IMR-90 (cell line): ENCODE results near the gene STK35. TPM values are rescaled to one million over a fixed set of nuclear protein-coding genes. Genes with fewer than 3 reads are reported as not detected.

ENCODE experiments used
- ATAC-seq: fragments of 200-7000 bp; cut with Tn5 transposase; 2 replicates; pipeline ENCODE4 v1.9.1; 2020; ENCODE audit warnings: low read depth, mild to moderate bottlenecking, moderate library complexity
- BruUV-seq: library from RNA; stranded (reverse); fragments of 400-500 nt; replicated peaks from 2 replicates; lab custom pipeline; 2021; lab: Mats Ljungman, UMichigan
- CTCF ChIA-PET: fragments of 300-600 bp; formaldehyde crosslinking; extraction: SDS; loops from one replicate; lab custom pipeline; 2021; ENCODE audit warnings: antibody characterized with exemption; lab: Yijun Ruan, JAX
- POLR2A ChIA-PET: fragments of 300-600 bp; sonication (Branson Sonifier 250); formaldehyde crosslinking; loops from one replicate; lab custom pipeline; 2022; ENCODE audit warnings: antibody characterized with exemption; ENCODE audit not compliant: unreplicated experiment; lab: Charles Lee
- DNase-seq: peaks from one replicate; pipeline ENCODE4 v3.0.0; 2013
- H2AFZ ChIP-seq: replicated peaks from 2 replicates; pipeline ENCODE3; 2013; ENCODE audit warnings: low read length, mild to moderate bottlenecking; ENCODE audit not compliant: poor library complexity
- H2AK5ac ChIP-seq: 2 replicates; pipeline ENCODE4 v1.6.1; 2013; ENCODE audit warnings: low read depth, low read length, inconsistent platforms
- H2AK9ac ChIP-seq: replicated peaks from 2 replicates; pipeline ENCODE3; 2013; ENCODE audit warnings: mild to moderate bottlenecking, low read depth, low read length, moderate library complexity; ENCODE audit not compliant: poor library complexity
- H2BK120ac ChIP-seq: 2 replicates; pipeline ENCODE4 v1.6.1; 2013; ENCODE audit warnings: low read depth, low read length, inconsistent platforms
- H2BK15ac ChIP-seq: 3 replicates; pipeline ENCODE4 v1.6.1; 2013; ENCODE audit warnings: low read depth, low read length, inconsistent platforms
- H2BK20ac ChIP-seq: 2 replicates; pipeline ENCODE4 v1.6.1; 2013; ENCODE audit warnings: low read depth, mild to moderate bottlenecking, inconsistent platforms, low read length, moderate library complexity
- H2BK5ac ChIP-seq: 2 replicates; pipeline ENCODE4 v1.6.1; 2013; ENCODE audit warnings: mild to moderate bottlenecking, low read depth, low read length, inconsistent platforms; ENCODE audit not compliant: poor library complexity, severe bottlenecking
- H3K14ac ChIP-seq: replicated peaks from 2 replicates; pipeline ENCODE4 v1.6.1; 2013; ENCODE audit warnings: low read depth, low read length, inconsistent platforms
- H3K18ac ChIP-seq: 2 replicates; pipeline ENCODE4 v1.6.1; 2013; ENCODE audit warnings: low read depth, low read length, control low read depth
- H3K23ac ChIP-seq: 2 replicates; pipeline ENCODE4 v1.6.1; 2013; ENCODE audit warnings: low read depth, low read length, inconsistent platforms
- H3K27ac ChIP-seq: 2 replicates; pipeline ENCODE4 v1.5.1; 2013; ENCODE audit warnings: mild to moderate bottlenecking, control low read depth, low read length; ENCODE audit not compliant: insufficient read depth
- H3K27me3 ChIP-seq: 2 replicates; pipeline ENCODE4 v1.6.1; 2013; ENCODE audit warnings: low read length; ENCODE audit not compliant: control insufficient read depth, insufficient read depth
- H3K36me3 ChIP-seq: 2 replicates; pipeline ENCODE4 v1.6.1; 2013; ENCODE audit warnings: low read length, mixed read lengths; ENCODE audit not compliant: control insufficient read depth, insufficient read depth
- H3K4ac ChIP-seq: 2 replicates; pipeline ENCODE4 v1.6.1; 2013; ENCODE audit warnings: low read depth, low read length, inconsistent platforms
- H3K4me1 ChIP-seq: 2 replicates; pipeline ENCODE4 v1.6.1; 2013; ENCODE audit warnings: low read length, mixed read lengths; ENCODE audit not compliant: control insufficient read depth, insufficient read depth
- H3K4me2 ChIP-seq: 2 replicates; pipeline ENCODE4 v1.6.1; 2013; ENCODE audit warnings: low read depth, mild to moderate bottlenecking, control low read depth, low read length, moderate library complexity
- H3K4me3 ChIP-seq: 2 replicates; pipeline ENCODE4 v1.5.1; 2013; ENCODE audit warnings: low read depth, mild to moderate bottlenecking, control low read depth, low read length, moderate library complexity; ENCODE audit not compliant: insufficient read depth
- H3K56ac ChIP-seq: 2 replicates; pipeline ENCODE4 v1.6.1; 2013; ENCODE audit warnings: low read length, inconsistent platforms; ENCODE audit not compliant: insufficient read depth; ENCODE audit errors: extremely low read depth
- H3K79me1 ChIP-seq, 2 experiments: 2 replicates each; pipeline ENCODE4 v1.6.1; 2013; ENCODE audit warnings: low read length in 2 of 2, inconsistent platforms in 1 of 2, low read depth in 1 of 2
- H3K9ac ChIP-seq: 2 replicates; pipeline ENCODE4 v1.6.1; 2013; ENCODE audit warnings: low read depth, low read length, control low read depth
- H3K9me1 ChIP-seq: 2 replicates; pipeline ENCODE4 v1.6.1; 2013; ENCODE audit warnings: low read length, inconsistent platforms; ENCODE audit not compliant: insufficient read depth
- H3K9me3 ChIP-seq: 2 replicates; pipeline ENCODE4 v1.6.1; 2013; ENCODE audit warnings: low read length; ENCODE audit not compliant: control insufficient read depth, insufficient read depth
- H4K20me1 ChIP-seq: 2 replicates; pipeline ENCODE4 v1.6.1; 2013; ENCODE audit warnings: low read length, inconsistent platforms; ENCODE audit not compliant: insufficient read depth
- H4K5ac ChIP-seq: 2 replicates; pipeline ENCODE4 v1.6.1; 2013; ENCODE audit warnings: mild to moderate bottlenecking, low read depth, low read length, control low read depth
- H4K8ac ChIP-seq, 2 experiments: 2 replicates each; pipeline ENCODE4 v1.6.1; 2013; ENCODE audit warnings: low read depth in 2 of 2, low read length in 2 of 2, control low read depth in 1 of 2, inconsistent platforms in 1 of 2
- H4K91ac ChIP-seq: 2 replicates; pipeline ENCODE4 v1.6.1; 2013; ENCODE audit warnings: low read depth, low read length, inconsistent platforms; ENCODE audit not compliant: insufficient read depth
- CEBPB ChIP-seq: IDR thresholded peaks from 2 replicates; pipeline ENCODE4 v1.6.1; 2012; ENCODE audit warnings: low read depth, low read length, improper control_type of control experiment
- CTCF ChIP-seq: conservative IDR thresholded peaks from 2 replicates; pipeline ENCODE4 v1.5.1; 2012; ENCODE audit warnings: mild to moderate bottlenecking, low read depth, low read length, improper control_type of control experiment
- FOS ChIP-seq: fragments of 150-350 bp; IDR thresholded peaks from 2 replicates; pipeline ENCODE4 v1.6.1; 2016; ENCODE audit warnings: low read depth, low read length
- MAFK ChIP-seq: IDR thresholded peaks from 2 replicates; pipeline ENCODE4 v1.6.1; 2012; ENCODE audit warnings: low read depth, low read length, improper control_type of control experiment
- MXI1 ChIP-seq: IDR thresholded peaks from 2 replicates; pipeline ENCODE4 v1.6.1; 2012; ENCODE audit warnings: low read depth, mild to moderate bottlenecking, low read length, moderate library complexity, borderline replicate concordance
- NFE2L2 ChIP-seq: fragments of 150-350 bp; IDR thresholded peaks from 2 replicates; pipeline ENCODE4 v1.6.1; 2016; ENCODE audit warnings: low read depth, mild to moderate bottlenecking, low read length
- RAD21 ChIP-seq: IDR thresholded peaks from 2 replicates; pipeline ENCODE4 v1.6.1; 2012; ENCODE audit warnings: low read length, improper control_type of control experiment
- WGBS, 2 experiments: methylation state at CpG; one replicate each; pipeline versions ENCODE4 v1.1.5 to v1.1.7; 2013; ENCODE audit warnings: missing lambda C conversion rate in 2 of 2; ENCODE audit not compliant: insufficient read length in 1 of 2; ENCODE audit errors: extremely low coverage in 2 of 2; 5-methylcytosine and 5-hydroxymethylcytosine counted together
- dilution Hi-C: fragments of 300-500 bp; cut with HindIII; formaldehyde crosslinking; loops from one replicate; pipeline ENCODE4 v1.14.3; 2018; ENCODE audit warnings: low sequenced_read_pairs; ENCODE audit not compliant: unreplicated experiment
- in situ Hi-C: fragments of 300-500 bp; cut with MboI; formaldehyde crosslinking; loops from 3 replicates; pipeline ENCODE4 v1.14.3; 2019; ENCODE audit warnings: low sequenced_read_pairs, inconsistent platforms, mixed read lengths
- intact Hi-C: fragments of 100-400 bp; cut with micrococcal nuclease; formaldehyde crosslinking; loops from 2 replicates; pipeline ENCODE4 v1.10.0; 2022
- polyA plus RNA-seq, 3 experiments: library from polyadenylated mRNA; depleted of rRNA; stranded (reverse); fragments of >200 nt; gene quantifications; 2 replicates each; pipeline ENCODE4 v1.2.3, GENCODE V29; 2012; ENCODE audit warnings: low replicate concordance in 1 of 3
- total RNA-seq: library from RNA; depleted of rRNA; stranded (reverse); fragments of >200 nt; gene quantifications from 2 replicates; pipeline ENCODE4 v1.2.3, GENCODE V29; 2012

STK35 gene
- total and polyA plus RNA-seq, 2 of the 4 experiments (the other 2 are of a cell fraction) = 11.1 to 12.0 TPM

DNA sequence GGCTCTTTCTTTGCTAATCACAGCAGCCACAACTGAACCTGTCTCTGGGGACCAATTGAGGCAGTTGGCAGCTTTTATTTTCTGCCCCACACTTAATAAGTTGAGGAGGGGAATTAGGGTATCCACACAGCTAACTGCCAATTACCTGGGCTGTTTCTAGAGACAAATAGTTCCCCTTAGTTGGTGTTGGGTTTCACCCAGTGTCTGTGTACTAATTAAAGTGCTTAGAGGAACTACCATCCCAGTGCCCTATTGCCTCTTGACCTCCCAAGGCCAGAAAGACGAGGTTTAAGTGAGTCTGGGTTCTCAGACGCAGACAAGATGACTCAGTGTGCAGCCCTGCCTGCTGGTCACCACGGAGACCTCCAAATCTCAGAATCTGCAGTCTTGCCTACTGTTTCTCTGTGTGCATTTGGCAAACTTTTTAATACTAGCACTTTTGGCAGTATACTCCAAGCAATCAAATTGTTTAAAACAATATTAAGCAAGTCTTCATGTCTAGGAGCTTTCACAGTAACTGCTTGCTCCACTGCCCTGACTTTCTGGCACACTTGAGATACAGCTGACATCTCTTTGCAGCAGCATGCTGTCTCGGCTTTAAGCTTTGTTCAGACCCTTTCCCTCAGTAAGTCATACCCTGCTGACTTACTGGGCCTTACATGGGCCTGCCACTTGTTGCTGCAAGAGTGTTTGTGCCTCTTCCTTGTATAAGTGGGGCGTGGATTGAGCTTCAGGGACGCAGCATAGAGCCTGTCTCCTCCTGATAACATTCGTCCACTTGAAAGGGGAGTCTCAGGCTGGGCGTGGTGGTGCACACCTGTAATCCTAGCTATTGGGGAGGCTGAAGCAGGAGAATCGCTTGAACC, 31.9 kb downstream of the STK35 start:
- Histone ChIP-seq H4K8ac (peak overlapping the region in 1 of 2 experiments; percentile 4; a peak in 2 of 4 replicates), H4K91ac (no peak overlapping the region), H2AFZ (no peak overlapping the region), H2BK15ac (peak overlapping the region; percentile 92; the same call in 1 of the 3 replicates), H3K23ac (peak overlapping the region; percentile 71; the same call in 1 of the 2 replicates), H3K27me3 (no peaks in the 10 kb centered on the region), H3K4me3 (no peak overlapping the region), H4K5ac (peak overlapping the region; percentile 14; the same call in 1 of the 2 replicates), H4K20me1 (peaks cover 67% of the 10 kb centered on the region), H2AK9ac (no peak overlapping the region), H3K56ac (no peak overlapping the region), H3K4me2 (peak overlapping the region; percentile 7), H3K14ac (peak overlapping the region; percentile 44; the same call in 1 of the 2 replicates), H2BK5ac (peak overlapping the region; percentile 65), H3K27ac (peak overlapping the region; percentile 25), H3K9me3 (no peaks in the 10 kb centered on the region), H3K9ac (no peak overlapping the region), H3K79me1 (peaks cover 49 to 88% of the 10 kb centered on the region in 2 experiments), H3K18ac (peak overlapping the region; percentile 18; the same call in 1 of the 2 replicates), H2AK5ac (peak overlapping the region; percentile 46), H3K4ac (peak overlapping the region; percentile 42; the same call in 1 of the 2 replicates), H2BK120ac (no peak overlapping the region; the same call in 1 of the 2 replicates), H3K9me1 (peaks cover 43% of the 10 kb centered on the region), H3K36me3 (no peaks in the 10 kb centered on the region), H3K4me1 (peaks cover 53% of the 10 kb centered on the region), H2BK20ac (peak overlapping the region; percentile 10; the same call in 1 of the 2 replicates)
- POLR2A ChIA-PET = no interaction called here
- TF ChIP-seq NFE2L2 (no peak), CEBPB (peak; percentile 39), RAD21 (no peak), FOS (peak; percentile 71), MAFK (no peak), MXI1 (0 out of 2 replicates have a peak, but pooled peaks have one; percentile 8), CTCF (no peak)
- CTCF ChIA-PET = interaction anchor here (1.2 kb wide), 1 partner anchor 39 kb away, joined by 4 read pairs; no protein-coding TSS in a partner anchor
- intact Hi-C loops = no loop called here
- no TSS peak for BruUV-seq
- DNase-seq (peak; percentile 79), ATAC-seq (peak; percentile 64)
- 100% methylated on average over 2 of the region's 9 CpGs; no CpG with 5 or more reads in 1 of the 2 experiments for WGBS, 2 experiments
- dilution Hi-C loops = no loop called here
- in situ Hi-C loops = no loop called here
